A673 (cell line): ENCODE data around the gene OBP2A. TPM values are rescaled to one million over a fixed set of nuclear protein-coding genes. Genes with fewer than 3 reads are reported as not detected.
"Not testable (repeated sequence)": the region's sequence is repeated elsewhere in the genome, so short reads cannot be mapped to it uniquely, and the experiment has no call there.

Experiments
- BruUV-seq: library from RNA; stranded (reverse); fragments of 400-500 nt; replicated peaks from 2 replicates; lab custom pipeline; 2021; lab: Mats Ljungman, UMichigan
- CTCF ChIA-PET: fragments of 300-600 bp; sonication (Branson Sonifier 250); formaldehyde crosslinking; loops from one replicate; lab custom pipeline; 2022; ENCODE audit warnings: antibody characterized with exemption; lab: Charles Lee
- POLR2A ChIA-PET: fragments of 300-600 bp; sonication (Branson Sonifier 250); formaldehyde crosslinking; loops from one replicate; lab custom pipeline; 2022; ENCODE audit warnings: antibody characterized with exemption; ENCODE audit not compliant: low non-redundant PET; lab: Charles Lee
- DNase-seq: peaks from one replicate; pipeline ENCODE4 v3.0.0-alpha.2; 2015; ENCODE audit warnings: low spot score
- H3K27ac ChIP-seq: fragments of 200-600 bp; sonication (generic); 2 replicates; pipeline ENCODE4 v1.5.1; 2016; ENCODE audit warnings: mixed run types, low read depth, mild to moderate bottlenecking, mixed read lengths, antibody characterized with exemption, low read length; ENCODE audit not compliant: poor library complexity, severe bottlenecking
- H3K27me3 ChIP-seq: fragments of 200-600 bp; sonication (generic); replicated peaks from 2 replicates; pipeline ENCODE4 v1.6.1; 2017; ENCODE audit warnings: mixed run types, low read depth, mild to moderate bottlenecking, mixed read lengths, antibody characterized with exemption, low read length; ENCODE audit not compliant: insufficient read depth, poor library complexity
- H3K36me3 ChIP-seq: fragments of 200-600 bp; sonication (generic); 2 replicates; pipeline ENCODE4 v1.6.1; 2016; ENCODE audit warnings: mixed run types, mild to moderate bottlenecking, mixed read lengths, antibody characterized with exemption, low read length; ENCODE audit not compliant: insufficient read depth, poor library complexity, severe bottlenecking
- H3K4me1 ChIP-seq: fragments of 200-600 bp; sonication (generic); 2 replicates; pipeline ENCODE4 v1.6.1; 2017; ENCODE audit warnings: mixed run types, mild to moderate bottlenecking, mixed read lengths, antibody characterized with exemption, low read length; ENCODE audit not compliant: insufficient read depth, poor library complexity, severe bottlenecking
- H3K4me3 ChIP-seq: fragments of 200-600 bp; sonication (generic); 2 replicates; pipeline ENCODE4 v1.5.1; 2016; ENCODE audit warnings: low read depth, mixed run types, mild to moderate bottlenecking, mixed read lengths, low read length; ENCODE audit not compliant: poor library complexity, severe bottlenecking
- H3K9me3 ChIP-seq: fragments of 200-600 bp; sonication (generic); 2 replicates; pipeline ENCODE4 v1.6.1; 2016; ENCODE audit warnings: mixed run types, low read depth, mild to moderate bottlenecking, mixed read lengths, antibody characterized with exemption, low read length; ENCODE audit not compliant: poor library complexity, severe bottlenecking
- CTCF ChIP-seq: fragments of 300-800, 200-600 bp; sonication (generic); conservative IDR thresholded peaks from 2 replicates; pipeline ENCODE4 v1.5.1; 2017; ENCODE audit warnings: low read depth, mild to moderate bottlenecking, antibody characterized with exemption, low read length, moderate library complexity, mixed read lengths
- EZH2 ChIP-seq: fragments of 200-600 bp; sonication (generic); IDR thresholded peaks from 2 replicates; pipeline ENCODE4 v1.6.1; 2017; ENCODE audit warnings: borderline replicate concordance, low read depth, mild to moderate bottlenecking, mixed read lengths, antibody characterized with exemption, low read length; ENCODE audit not compliant: poor library complexity, severe bottlenecking
- intact Hi-C: fragments of 100-400 bp; cut with micrococcal nuclease; formaldehyde crosslinking; loops from one replicate; pipeline ENCODE4 v1.10.0; 2022; ENCODE audit not compliant: unreplicated experiment
- total RNA-seq: library from RNA; stranded (reverse); gene quantifications from 2 replicates; pipeline ENCODE4 v1.2.3, GENCODE V29; 2021

OBP2A gene
- total RNA-seq, 1 experiment from 2014 or later, result not detected

GRCh38 chr9:135533674-135534073 is 12.3 kb upstream of the OBP2A start:
- H3K27ac ChIP-seq, result no peak overlapping the region
- intact Hi-C loops, result no loop called here
- H3K36me3 ChIP-seq, result no peaks in the 10 kb centered on the region
- H3K27me3 ChIP-seq, result peaks cover 17% of the 10 kb centered on the region
- ChIA-PET CTCF (no interaction called here), POLR2A (no interaction called here)
- BruUV-seq, result no TSS peak
- H3K9me3 ChIP-seq, result no peaks in the 10 kb centered on the region
- no peaks in the 10 kb centered on the region for H3K4me1 ChIP-seq
- TF ChIP-seq EZH2 (no peak), CTCF (no peak)
- no peak overlapping the region for H3K4me3 ChIP-seq
- DNase-seq, result no peak

GRCh38 chr9:135534192-135534711 is 11.7 kb upstream of the OBP2A start:
- POLR2A ChIA-PET, CTCF ChIA-PET, DNase-seq: not testable (repeated sequence)

GRCh38 chr9:135534826-135535225 is 11.1 kb upstream of the OBP2A start:
- POLR2A ChIA-PET, CTCF ChIA-PET, DNase-seq, H3K9me3 ChIP-seq, H3K27ac ChIP-seq, intact Hi-C loops, H3K4me1 ChIP-seq, H3K4me3 ChIP-seq, BruUV-seq, H3K36me3 ChIP-seq: not testable (repeated sequence)
- H3K27me3 ChIP-seq, result peaks cover 23% of the 10 kb centered on the region

More at GRCh38 chr9:135534192-135534711, 11.7 kb upstream of the OBP2A start:
- H3K27ac ChIP-seq, intact Hi-C loops, H3K36me3 ChIP-seq, H3K4me3 ChIP-seq, BruUV-seq, H3K4me1 ChIP-seq, H3K9me3 ChIP-seq: not testable (repeated sequence)
- peaks cover 21% of the 10 kb centered on the region for H3K27me3 ChIP-seq

GRCh38 chr9:135535631-135536030 is 10.3 kb upstream of the OBP2A start:
- H3K9me3 ChIP-seq, DNase-seq, POLR2A ChIA-PET, H3K36me3 ChIP-seq, H3K4me3 ChIP-seq, CTCF ChIA-PET, BruUV-seq, intact Hi-C loops, H3K4me1 ChIP-seq, H3K27ac ChIP-seq: not testable (repeated sequence)
- H3K27me3 ChIP-seq, result peaks cover 28% of the 10 kb centered on the region
